ENCODE results near the gene ANAPC5. TPM values are rescaled to one million over a fixed set of nuclear protein-coding genes. Genes with fewer than 3 reads are reported as not detected.
A peak's percentile ranks its signal among the peaks of the same experiment; 100 is the strongest.

The ANAPC5 gene
- total RNA-seq, 1 experiment from 2014 or later = 153 TPM

DNA sequence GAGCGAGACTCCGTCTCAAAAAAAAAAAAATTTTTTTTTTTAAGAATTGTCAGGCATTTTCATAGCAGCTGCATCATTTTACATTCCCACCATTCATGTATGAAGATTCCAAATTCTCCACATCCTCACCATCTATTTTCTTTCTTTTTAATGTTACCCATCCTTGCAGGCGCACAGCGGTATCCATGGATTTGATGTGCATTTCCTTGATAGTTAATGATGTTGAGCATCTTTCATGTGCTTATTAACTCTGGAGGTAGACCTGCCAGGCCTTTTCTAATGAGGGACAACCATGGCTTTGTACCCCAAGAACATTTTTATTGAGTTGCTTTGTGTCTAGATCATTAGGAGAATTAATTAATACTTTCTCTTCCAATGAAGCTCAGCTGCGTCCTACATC lies 46.1 kb upstream of the ANAPC5 start:
- H3K4me3 Mint-ChIP-seq (ENCODE audit: low read depth, unreplicated experiment) = peak overlapping the region; percentile 72
- no peaks in the 10 kb centered on the region for H3K9me3 Mint-ChIP-seq (ENCODE audit: low read depth, unreplicated experiment)
- TF ChIP-seq, protein P1, sequence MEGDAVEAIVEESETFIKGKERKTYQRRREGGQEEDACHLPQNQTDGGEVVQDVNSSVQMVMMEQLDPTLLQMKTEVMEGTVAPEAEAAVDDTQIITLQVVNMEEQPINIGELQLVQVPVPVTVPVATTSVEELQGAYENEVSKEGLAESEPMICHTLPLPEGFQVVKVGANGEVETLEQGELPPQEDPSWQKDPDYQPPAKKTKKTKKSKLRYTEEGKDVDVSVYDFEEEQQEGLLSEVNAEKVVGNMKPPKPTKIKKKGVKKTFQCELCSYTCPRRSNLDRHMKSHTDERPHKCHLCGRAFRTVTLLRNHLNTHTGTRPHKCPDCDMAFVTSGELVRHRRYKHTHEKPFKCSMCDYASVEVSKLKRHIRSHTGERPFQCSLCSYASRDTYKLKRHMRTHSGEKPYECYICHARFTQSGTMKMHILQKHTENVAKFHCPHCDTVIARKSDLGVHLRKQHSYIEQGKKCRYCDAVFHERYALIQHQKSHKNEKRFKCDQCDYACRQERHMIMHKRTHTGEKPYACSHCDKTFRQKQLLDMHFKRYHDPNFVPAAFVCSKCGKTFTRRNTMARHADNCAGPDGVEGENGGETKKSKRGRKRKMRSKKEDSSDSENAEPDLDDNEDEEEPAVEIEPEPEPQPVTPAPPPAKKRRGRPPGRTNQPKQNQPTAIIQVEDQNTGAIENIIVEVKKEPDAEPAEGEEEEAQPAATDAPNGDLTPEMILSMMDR (IDR thresholded peaks at IDR 0.05; ENCODE audit: unreplicated experiment) = no peak
- H3K27me3 Mint-ChIP-seq (ENCODE audit: unreplicated experiment) = no peaks in the 10 kb centered on the region
- DNase-seq = no peak
- CTCF ChIA-PET = interaction anchor here (1.2 kb wide), 1 partner anchor 21 kb away, joined by 5 read pairs; no protein-coding TSS in a partner anchor
- peaks cover 9% of the 10 kb centered on the region for H3K4me1 Mint-ChIP-seq (ENCODE audit: low read depth, unreplicated experiment)
- intact Hi-C loops (cut with micrococcal nuclease; ENCODE audit: unreplicated experiment) = no loop called here
- BruUV-seq (replicated peaks) = no TSS peak
- H3K27ac Mint-ChIP-seq (ENCODE audit: unreplicated experiment) = peak overlapping the region; percentile 45
- H3K36me3 Mint-ChIP-seq (ENCODE audit: insufficient read depth, unreplicated experiment) = peaks cover 31% of the 10 kb centered on the region

DNA sequence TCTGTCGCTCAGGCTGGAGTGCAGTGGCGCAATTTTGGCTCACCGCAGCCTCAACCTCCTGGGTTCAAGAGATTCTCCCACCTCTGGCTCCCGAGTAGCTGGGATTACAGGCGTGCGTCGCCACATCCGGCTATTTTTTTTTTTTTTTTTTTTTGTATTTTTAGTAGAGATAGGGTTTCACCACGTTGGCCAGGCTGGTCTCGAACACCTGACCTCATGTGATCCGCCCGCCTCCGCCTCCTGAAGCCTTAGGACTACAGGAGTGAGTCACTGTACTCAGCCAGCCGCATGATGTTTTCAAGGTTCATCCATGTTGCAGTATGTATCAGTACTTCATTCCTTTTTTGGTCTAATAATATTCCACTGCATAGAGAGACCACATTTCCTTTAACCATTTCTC lies 45.3 kb upstream of the ANAPC5 start:
- Mint-ChIP-seq H3K36me3 (ENCODE audit: insufficient read depth, unreplicated experiment) (peaks cover 26% of the 10 kb centered on the region), H3K4me1 (ENCODE audit: low read depth, unreplicated experiment) (peaks cover 9% of the 10 kb centered on the region), H3K27ac (ENCODE audit: unreplicated experiment) (no peak overlapping the region), H3K9me3 (ENCODE audit: low read depth, unreplicated experiment) (no peaks in the 10 kb centered on the region), H3K27me3 (ENCODE audit: unreplicated experiment) (no peaks in the 10 kb centered on the region), H3K4me3 (ENCODE audit: low read depth, unreplicated experiment) (no peak overlapping the region)
- TF ChIP-seq, protein P1 (IDR thresholded peaks at IDR 0.05; ENCODE audit: unreplicated experiment) = no peak
- DNase-seq = no peak
- no TSS peak for BruUV-seq (replicated peaks)
- CTCF ChIA-PET = no interaction called here
- intact Hi-C loops (cut with micrococcal nuclease; ENCODE audit: unreplicated experiment) = no loop called here

GRCh38 chr12:121392325-121392716 lies 40.1 kb upstream of the ANAPC5 start:
- Mint-ChIP-seq H3K4me1 (ENCODE audit: low read depth, unreplicated experiment) (peaks cover 15% of the 10 kb centered on the region), H3K4me3 (ENCODE audit: low read depth, unreplicated experiment) (no peak overlapping the region), H3K27ac (ENCODE audit: unreplicated experiment) (no peak overlapping the region), H3K36me3 (ENCODE audit: insufficient read depth, unreplicated experiment) (no peaks in the 10 kb centered on the region), H3K27me3 (ENCODE audit: unreplicated experiment) (no peaks in the 10 kb centered on the region), H3K9me3 (ENCODE audit: low read depth, unreplicated experiment) (no peaks in the 10 kb centered on the region)
- BruUV-seq (replicated peaks) = no TSS peak
- no peak for DNase-seq
- CTCF ChIA-PET = interaction anchor here (0.6 kb wide), 1 partner anchor 9 kb away, joined by 7 read pairs; no protein-coding TSS in a partner anchor
- intact Hi-C loops (cut with micrococcal nuclease; ENCODE audit: unreplicated experiment) = no loop called here
- TF ChIP-seq, protein P1 (IDR thresholded peaks at IDR 0.05; ENCODE audit: unreplicated experiment) = no peak

DNA sequence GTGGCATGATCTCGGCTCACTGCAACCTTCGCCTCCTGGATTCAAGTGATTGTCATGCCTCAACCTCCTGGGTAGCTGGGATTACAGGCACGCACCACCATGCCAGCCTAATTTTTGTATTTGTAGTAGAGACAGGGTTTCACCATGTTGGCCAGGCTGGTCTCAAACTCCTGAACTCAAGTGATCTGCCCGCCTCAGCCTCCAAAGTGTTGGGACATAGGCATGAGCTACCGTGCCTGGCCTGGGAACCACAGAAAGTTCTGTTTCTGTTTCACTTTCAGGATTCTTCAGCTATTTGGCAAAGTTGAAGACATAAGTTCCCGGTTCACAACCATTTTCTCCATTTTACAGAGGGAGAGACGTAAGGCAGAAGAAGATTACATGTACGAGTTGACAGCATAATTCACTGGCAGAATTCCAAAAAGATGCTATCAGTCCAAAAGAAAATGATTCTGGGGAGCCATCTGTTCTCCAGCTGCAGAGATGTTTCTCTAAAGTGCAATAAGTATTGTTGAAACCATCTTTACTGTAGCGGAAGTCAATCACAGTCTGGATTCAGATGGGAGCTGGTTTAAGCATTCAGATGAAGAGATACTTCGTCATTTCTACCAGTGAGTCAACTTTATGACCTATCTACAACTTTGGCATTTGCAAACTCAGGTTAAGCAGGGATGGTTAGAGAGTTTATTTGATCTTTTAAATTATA lies 39.6 kb upstream of the ANAPC5 start:
- Mint-ChIP-seq H3K4me3 (ENCODE audit: low read depth, unreplicated experiment) (no peak overlapping the region), H3K9me3 (ENCODE audit: low read depth, unreplicated experiment) (no peaks in the 10 kb centered on the region), H3K27ac (ENCODE audit: unreplicated experiment) (no peak overlapping the region), H3K27me3 (ENCODE audit: unreplicated experiment) (no peaks in the 10 kb centered on the region), H3K36me3 (ENCODE audit: insufficient read depth, unreplicated experiment) (no peaks in the 10 kb centered on the region), H3K4me1 (ENCODE audit: low read depth, unreplicated experiment) (peaks cover 15% of the 10 kb centered on the region)
- DNase-seq = no peak
- CTCF ChIA-PET = interaction anchor here (0.6 kb wide), 1 partner anchor 8 kb away, joined by 7 read pairs; no protein-coding TSS in a partner anchor
- BruUV-seq (replicated peaks) = no TSS peak
- intact Hi-C loops (cut with micrococcal nuclease; ENCODE audit: unreplicated experiment) = no loop called here
- TF ChIP-seq, protein P1 (IDR thresholded peaks at IDR 0.05; ENCODE audit: unreplicated experiment) = no peak

Data from Calu3 (cell line).